Endothelial cell of umbilical vein (primary cell): ENCODE measurements around the gene CCR8. TPM values are rescaled to one million over a fixed set of nuclear protein-coding genes. Genes with fewer than 3 reads are reported as not detected.

Experiments used
- BruUV-seq: library from RNA; stranded (reverse); fragments of 400-500 nt; replicated peaks from 2 replicates; lab custom pipeline; 2021; lab: Mats Ljungman, UMichigan
- CTCF ChIA-PET: fragments of 300-600, 350-600 bp; sonication (Branson Sonifier 250); formaldehyde crosslinking; loops from one replicate; lab custom pipeline; 2021; ENCODE audit warnings: antibody characterized with exemption, inconsistent platforms; lab: Charles Lee
- POLR2A ChIA-PET: fragments of 300-600, 350-600 bp; sonication (Branson Sonifier 250); formaldehyde crosslinking; loops from one replicate; lab custom pipeline; 2021; ENCODE audit warnings: antibody characterized with exemption, inconsistent platforms; lab: Charles Lee
- DNase-seq: peaks from one replicate; pipeline ENCODE4 v3.0.0-alpha.2; 2011; ENCODE audit warnings: low read depth, low spot score
- FAIRE-seq: peaks from 2 replicates; lab custom pipeline; 2011; peaks lifted over from hg19 to GRCh38; lab: Jason Lieb, UNC
- H2AFZ ChIP-seq: 2 replicates; pipeline ENCODE4 v1.6.0; 2012; ENCODE audit warnings: low read depth, low read length, control low read depth, inconsistent platforms
- H3K27ac ChIP-seq: 2 replicates; pipeline ENCODE4 v1.5.1; 2011; ENCODE audit warnings: low read depth, mild to moderate bottlenecking, control low read depth, low read length, moderate library complexity; ENCODE audit not compliant: insufficient read depth
- H3K27me3 ChIP-seq, 2 experiments: 2 replicates each; pipeline versions ENCODE4 v1.6.0 to v1.6.1; 2011; ENCODE audit warnings: low read length in 2 of 2, mixed read lengths in 1 of 2; ENCODE audit not compliant: control insufficient read depth in 2 of 2, insufficient read depth in 2 of 2
- H3K36me3 ChIP-seq, 2 experiments: 2 replicates in 1 of 2; 3 replicates in 1 of 2; pipeline ENCODE4 v1.5.1; 2011; ENCODE audit warnings: low read length in 2 of 2, mild to moderate bottlenecking in 1 of 2, moderate library complexity in 1 of 2; ENCODE audit not compliant: control insufficient read depth in 2 of 2, insufficient read depth in 2 of 2; ENCODE audit errors: extremely low read depth in 1 of 2
- H3K4me1 ChIP-seq: 3 replicates; pipeline ENCODE4 v1.5.1; 2011; ENCODE audit warnings: mild to moderate bottlenecking, low read length; ENCODE audit not compliant: control insufficient read depth, insufficient read depth; ENCODE audit errors: extremely low read depth
- H3K4me2 ChIP-seq: 2 replicates; pipeline ENCODE4 v1.6.1; 2011; ENCODE audit warnings: low read length, control low read depth, mixed read lengths; ENCODE audit not compliant: insufficient read depth
- H3K4me3 ChIP-seq, 3 experiments: fragments of 200-600 bp in 1 of 3; sonication (generic), shearing (Covaris generic) in 1 of 3; replicated peaks in 1 of 3; 2 replicates each; pipeline ENCODE4 v1.5.1; 2011 to 2016; ENCODE audit warnings: control low read depth in 3 of 3, low read length in 3 of 3, mild to moderate bottlenecking in 2 of 3, inconsistent platforms in 1 of 3, low read depth in 1 of 3, moderate library complexity in 1 of 3; ENCODE audit not compliant: insufficient read depth in 1 of 3
- H3K79me2 ChIP-seq: 2 replicates; pipeline ENCODE4 v1.6.0; 2012; ENCODE audit warnings: low read length, inconsistent platforms; ENCODE audit not compliant: control insufficient read depth, insufficient read depth
- H3K9ac ChIP-seq: replicated peaks from 2 replicates; pipeline ENCODE3; 2011; ENCODE audit warnings: low read length, control low read depth; ENCODE audit not compliant: insufficient read depth; ENCODE audit errors: extremely low read depth
- H3K9me1 ChIP-seq: replicated peaks from 3 replicates; pipeline ENCODE4 v1.6.0; 2011; ENCODE audit warnings: mild to moderate bottlenecking, low read length; ENCODE audit not compliant: control insufficient read depth, insufficient read depth; ENCODE audit errors: extremely low read depth
- H3K9me3 ChIP-seq: replicated peaks from 2 replicates; pipeline ENCODE4 v1.5.1; 2012; ENCODE audit warnings: low read length, inconsistent platforms; ENCODE audit not compliant: control insufficient read depth, insufficient read depth
- H4K20me1 ChIP-seq: replicated peaks from 2 replicates; pipeline ENCODE3; 2011; ENCODE audit warnings: mild to moderate bottlenecking, low read length; ENCODE audit not compliant: control insufficient read depth, insufficient read depth; ENCODE audit errors: extremely low read depth
- CTCF ChIP-seq, 2 donors: IDR thresholded peaks; 1 replicate in 1 of 2; 2 replicates in 1 of 2; pipeline ENCODE4 v1.5.1; 2011; ENCODE audit warnings: low read length in 2 of 2, mild to moderate bottlenecking in 2 of 2, moderate library complexity in 2 of 2, control low read depth in 1 of 2, inconsistent platforms in 1 of 2, low read depth in 1 of 2; ENCODE audit not compliant: insufficient read depth in 1 of 2; ENCODE audit errors: extremely low read depth in 1 of 2
- EZH2 ChIP-seq: IDR thresholded peaks from 2 replicates; pipeline ENCODE4 v1.6.1; 2012; ENCODE audit warnings: borderline replicate concordance, low read depth, mild to moderate bottlenecking, moderate library complexity, low read length, inconsistent platforms; ENCODE audit not compliant: severe bottlenecking
- FOS ChIP-seq: IDR thresholded peaks from 2 replicates; pipeline ENCODE4 v1.6.1; 2011; ENCODE audit warnings: mild to moderate bottlenecking, low read length, moderate library complexity, borderline replicate concordance; ENCODE audit not compliant: insufficient read depth
- GATA2 ChIP-seq: IDR thresholded peaks from 2 replicates; pipeline ENCODE4 v1.7.0; 2011; ENCODE audit warnings: low read depth, mild to moderate bottlenecking, moderate library complexity, mixed read lengths, low read length; ENCODE audit not compliant: insufficient read length, insufficient read depth
- JUN ChIP-seq: IDR thresholded peaks from 2 replicates; pipeline ENCODE4 v1.6.1; 2011; ENCODE audit warnings: borderline replicate concordance, low read depth; ENCODE audit not compliant: insufficient read length, insufficient read depth
- MAX ChIP-seq: IDR thresholded peaks from 2 replicates; pipeline ENCODE4 v1.6.1; 2011; ENCODE audit not compliant: insufficient read depth, insufficient read length
- MYC ChIP-seq: IDR thresholded peaks from one replicate; pipeline ENCODE4 v1.6.1; 2011; ENCODE audit warnings: mild to moderate bottlenecking, low read depth, low read length
- POLR2A ChIP-seq: IDR thresholded peaks from 2 replicates; pipeline ENCODE4 v1.6.1; 2012; ENCODE audit warnings: low read depth, mild to moderate bottlenecking, control low read depth, low read length
- POLR2AphosphoS5 ChIP-seq: IDR thresholded peaks from 2 replicates; pipeline ENCODE4 v1.6.1; 2012; ENCODE audit warnings: low read depth, mild to moderate bottlenecking, control low read depth, low read length, moderate library complexity; ENCODE audit not compliant: insufficient read depth
- dilution Hi-C: fragments of 300-500 bp; cut with MboI; formaldehyde crosslinking; loops from one replicate; pipeline ENCODE4 v1.15.0; 2019; ENCODE audit warnings: low sequenced_read_pairs; ENCODE audit not compliant: extremely low pct_ligation_motif_present
- intact Hi-C: fragments of 100-400 bp; cut with micrococcal nuclease; formaldehyde crosslinking; loops from one replicate; pipeline ENCODE4 v1.10.0; 2022
- polyA plus RNA-seq, 4 experiments: library from polyadenylated mRNA; depleted of rRNA in 3 of 4; stranded (reverse) in 3 of 4; unstranded in 1 of 4; fragments of >200 nt; gene quantifications; 2 replicates each; pipeline versions ENCODE4 v1.2.1 to v1.2.3, GENCODE V29; 2011 to 2012; ENCODE audit warnings: missing spikeins in 1 of 4
- total RNA-seq: library from RNA; stranded (reverse); gene quantifications from 2 replicates; pipeline ENCODE4 v1.2.3, GENCODE V29; 2021

CCR8 gene
- total and polyA plus RNA-seq, 2 donors (not counting 3 experiments of a cell fraction or from before 2014, with no cell fraction given), result not detected

- Histone ChIP-seq H3K4me2 (no peak overlapping the region), H4K20me1 (no peaks in the 10 kb centered on the region), H3K27ac (no peak overlapping the region), H3K4me3 (no peak overlapping the region), H3K27me3 (peaks cover 3 to 5% of the 10 kb centered on the region in 2 experiments), H3K4me1 (peaks cover 5% of the 10 kb centered on the region), H3K9me1 (no peaks in the 10 kb centered on the region), H3K9ac (no peak overlapping the region), H3K36me3 (no peaks in the 10 kb centered on the region), H3K79me2 (no peaks in the 10 kb centered on the region), H3K9me3 (no peaks in the 10 kb centered on the region), H2AFZ (no peak overlapping the region)
- TF ChIP-seq FOS, result no peak
- no peak for TF ChIP-seq MAX
- no peak for TF ChIP-seq EZH2
- no peak for TF ChIP-seq JUN
- no peak for TF ChIP-seq POLR2A
- no peak for TF ChIP-seq GATA2
- TF ChIP-seq POLR2AphosphoS5, result no peak
- TF ChIP-seq MYC, result no peak
- no peak for TF ChIP-seq CTCF (IDR thresholded peaks at IDR 0.05; ENCODE audit: extremely low read depth in 1 of 2, insufficient read depth in 1 of 2, low read depth in 1 of 2, low read length in 2 of 2)
- FAIRE-seq (no peak), DNase-seq (no peak)
- no TSS peak for BruUV-seq
- intact Hi-C loops, result no loop called here
- POLR2A ChIA-PET, result no interaction called here
- CTCF ChIA-PET, result interaction anchor here (1.4 to 4.4 kb wide), 5 partner anchors 8 to 156 kb away, joined by 8 to 25 read pairs (median 11); no protein-coding TSS in a partner anchor
- dilution Hi-C loops, result no loop called here
Measured at GRCh38 chr3:39280571-39280970, 48.9 kb upstream of the CCR8 start.
